K562 (cell line): ENCODE data around the gene CUTA. TPM values are rescaled to one million over a fixed set of nuclear protein-coding genes. Genes with fewer than 3 reads are reported as not detected.
A peak's percentile ranks its signal among the peaks of the same experiment; 100 is the strongest.

Experiments
- ATAC-seq: fragments of 200-7000 bp; cut with Tn5 transposase; 3 replicates; pipeline ENCODE4 v1.9.1; 2020; ENCODE audit warnings: moderate library complexity
- BruUV-seq: library from RNA; stranded (reverse); fragments of 400-500 nt; replicated peaks from 2 replicates; lab custom pipeline; 2021; lab: Mats Ljungman, UMichigan
- CTCF ChIA-PET: fragments of 300-600 bp; formaldehyde crosslinking; extraction: SDS; loops from one replicate; lab custom pipeline; 2021; ENCODE audit warnings: low intra/inter-chr PET ratio; lab: Yijun Ruan, JAX
- POLR2A ChIA-PET: fragments of 300-600, 350-650 bp; sonication (Branson Sonifier 250); formaldehyde crosslinking; extraction: SDS; loops from one replicate; lab custom pipeline; 2021; ENCODE audit warnings: antibody characterized with exemption, inconsistent platforms; lab: Yijun Ruan, JAX
- DNase-seq, 4 experiments: peaks; one replicate each; pipeline versions ENCODE4 v3.0.0 to v3.0.0-alpha.2; 2011 to 2018; ENCODE audit warnings: low spot score in 3 of 4, mixed read lengths in 3 of 4; ENCODE audit errors: extremely low read depth in 1 of 4
- FAIRE-seq: peaks from 2 replicates; lab custom pipeline; 2011; peaks lifted over from hg19 to GRCh38; lab: Jason Lieb, UNC
- H2AFZ ChIP-seq: 2 replicates; pipeline ENCODE4 v1.6.0; 2011; ENCODE audit warnings: low read depth, low read length, control low read depth, inconsistent platforms
- H3K27ac ChIP-seq: fragments of 200-600 bp; 3 replicates; pipeline ENCODE4 v1.8.0; 2011; ENCODE audit warnings: low read depth, mild to moderate bottlenecking, control low read depth, inconsistent platforms, low read length, moderate library complexity, mixed read lengths; ENCODE audit errors: extremely low read depth
- H3K27me3 ChIP-seq, 2 experiments: fragments of 300-600 bp in 1 of 2; 2 replicates in 1 of 2; 3 replicates in 1 of 2; pipeline versions ENCODE4 v1.6.0 to v1.8.0; 2011; ENCODE audit warnings: inconsistent platforms in 2 of 2, low read length in 2 of 2, mild to moderate bottlenecking in 1 of 2, mixed read lengths in 1 of 2, moderate library complexity in 1 of 2; ENCODE audit not compliant: control insufficient read depth in 2 of 2, insufficient read depth in 2 of 2
- H3K36me3 ChIP-seq: fragments of 300-600 bp; 3 replicates; pipeline ENCODE4 v1.8.0; 2011; ENCODE audit warnings: mild to moderate bottlenecking, low read length, inconsistent platforms; ENCODE audit not compliant: control insufficient read depth, insufficient read depth
- H3K4me1 ChIP-seq, 2 experiments: fragments of 200-600 bp in 1 of 2; replicated peaks in 1 of 2; 2 replicates in 1 of 2; 3 replicates in 1 of 2; pipeline versions ENCODE4 v1.5.1 to v1.8.0; 2011; ENCODE audit warnings: inconsistent platforms in 2 of 2, low read length in 2 of 2, mild to moderate bottlenecking in 1 of 2, mixed read lengths in 1 of 2, moderate library complexity in 1 of 2; ENCODE audit not compliant: control insufficient read depth in 2 of 2, insufficient read depth in 2 of 2
- H3K4me2 ChIP-seq: 2 replicates; pipeline ENCODE4 v1.6.1; 2011; ENCODE audit warnings: low read length, control low read depth, inconsistent platforms, mixed read lengths; ENCODE audit not compliant: insufficient read depth
- H3K4me3 ChIP-seq: fragments of 200-600 bp; sonication (generic), shearing (Covaris generic); 2 replicates; pipeline ENCODE4 v1.5.1; 2016; ENCODE audit warnings: control low read depth, inconsistent platforms
- H3K79me2 ChIP-seq: fragments of 200-600 bp; 3 replicates; pipeline ENCODE4 v1.8.0; 2011; ENCODE audit warnings: low read length, inconsistent platforms; ENCODE audit not compliant: control insufficient read depth, insufficient read depth
- H3K9ac ChIP-seq, 2 experiments: 2 replicates each; pipeline versions ENCODE4 v1.6.0 to v1.6.1; 2011; ENCODE audit warnings: low read depth in 2 of 2, low read length in 2 of 2, control low read depth in 1 of 2, inconsistent platforms in 1 of 2, mild to moderate bottlenecking in 1 of 2, mixed read lengths in 1 of 2; ENCODE audit not compliant: insufficient read depth in 1 of 2
- H3K9me1 ChIP-seq: one replicate; pipeline ENCODE4 v1.6.0; 2011; ENCODE audit warnings: inconsistent platforms, mild to moderate bottlenecking, low read length, moderate library complexity; ENCODE audit not compliant: control insufficient read depth, insufficient read depth
- H3K9me3 ChIP-seq: replicated peaks from 2 replicates; pipeline ENCODE4 v1.5.1; 2011; ENCODE audit warnings: low read depth, low read length, inconsistent platforms; ENCODE audit not compliant: control insufficient read depth, insufficient read depth
- H4K20me1 ChIP-seq: replicated peaks from 2 replicates; pipeline ENCODE4 v1.6.1; 2011; ENCODE audit warnings: low read length, inconsistent platforms, mixed read lengths; ENCODE audit not compliant: control insufficient read depth, insufficient read depth
- BDP1 ChIP-seq: IDR thresholded peaks from 3 replicates; pipeline ENCODE4 v1.6.1; 2011; ENCODE audit not compliant: insufficient read length, insufficient read depth
- CSDE1 ChIP-seq, 2 experiments: fragments of 450-650 bp; IDR thresholded peaks; 2 replicates each; pipeline ENCODE4 v1.6.1; 2016; ENCODE audit warnings: mild to moderate bottlenecking in 1 of 2
- FOXK2 ChIP-seq, 2 experiments: fragments of 450-650 bp; IDR thresholded peaks in 1 of 2; conservative IDR thresholded peaks in 1 of 2; 2 replicates each; pipeline ENCODE4 v1.6.1; 2016; ENCODE audit warnings: low read depth in 2 of 2, mild to moderate bottlenecking in 1 of 2
- HBP1 ChIP-seq: fragments of 450-650 bp; formaldehyde crosslinking; IDR thresholded peaks from 2 replicates; pipeline ENCODE4 v1.4.0; 2022; ENCODE audit warnings: missing genetic modification characterization
- HDAC1 ChIP-seq, 2 experiments: fragments of 450-650 bp; IDR thresholded peaks; 2 replicates each; pipeline ENCODE4 v1.6.1; 2016 to 2017; ENCODE audit warnings: inconsistent platforms in 1 of 2, mild to moderate bottlenecking in 1 of 2, moderate library complexity in 1 of 2
- HDAC2 ChIP-seq: fragments of 450-650 bp; IDR thresholded peaks from 2 replicates; pipeline ENCODE4 v1.6.1; 2016; ENCODE audit warnings: mild to moderate bottlenecking
- KDM1A ChIP-seq, 2 experiments: fragments of 450-650 bp; IDR thresholded peaks; 2 replicates each; pipeline ENCODE4 v1.6.1; 2016; ENCODE audit warnings: mild to moderate bottlenecking in 2 of 2
- KDM5B ChIP-seq: fragments of 200-600 bp; sonication (generic); IDR thresholded peaks from 2 replicates; pipeline ENCODE4 v1.6.1; 2012; ENCODE audit warnings: low read depth, mild to moderate bottlenecking, moderate library complexity, low read length, control low read depth, inconsistent platforms; ENCODE audit not compliant: insufficient replicate concordance
- LEF1 ChIP-seq: fragments of 450-650 bp; IDR thresholded peaks from 2 replicates; pipeline ENCODE4 v1.6.1; 2016; ENCODE audit warnings: mild to moderate bottlenecking
- MEIS2 ChIP-seq: fragments of 450-650 bp; IDR thresholded peaks from 2 replicates; pipeline ENCODE4 v1.6.1; 2014; ENCODE audit warnings: mild to moderate bottlenecking; ENCODE audit not compliant: partially characterized antibody
- PBX2 ChIP-seq, 2 experiments: IDR thresholded peaks in 1 of 2; conservative IDR thresholded peaks in 1 of 2; 2 replicates each; pipeline ENCODE4 v1.6.1; 2016; ENCODE audit warnings: low read depth in 2 of 2, mild to moderate bottlenecking in 1 of 2, missing compliant biosample characterization in 1 of 2, missing genetic modification characterization in 1 of 2, moderate library complexity in 1 of 2
- PKNOX1 ChIP-seq: fragments of 450-650 bp; IDR thresholded peaks from 2 replicates; pipeline ENCODE4 v1.6.1; 2016
- RBM25 ChIP-seq: fragments of 200-400 bp; formaldehyde crosslinking; IDR thresholded peaks from 2 replicates; pipeline ENCODE4 v1.6.1; 2018; ENCODE audit warnings: low read length, low read depth, moderate library complexity; ENCODE audit not compliant: severe bottlenecking
- RFX5 ChIP-seq: IDR thresholded peaks from 2 replicates; pipeline ENCODE4 v1.6.1; 2011; ENCODE audit warnings: low read depth, mild to moderate bottlenecking, improper control_type of control experiment, low read length
- SMARCA4 ChIP-seq: fragments of 450-650 bp; IDR thresholded peaks from 2 replicates; pipeline ENCODE4 v1.6.1; 2016
- WGBS: fragments of 100-300 bp; shearing (Covaris generic); methylation state at CpG from one replicate; pipeline ENCODE4 v1.1.6; 2016; ENCODE audit warnings: low coverage, mixed read lengths; ENCODE audit not compliant: insufficient coverage; ENCODE audit errors: missing lambda C conversion rate; 5-methylcytosine and 5-hydroxymethylcytosine counted together
- in situ Hi-C: fragments of 300-500 bp; cut with MboI; formaldehyde crosslinking; loops from 4 replicates; pipeline ENCODE4 v1.15.0; 2018; ENCODE audit warnings: inconsistent platforms, mixed read lengths
- intact Hi-C: fragments of 100-400 bp; cut with micrococcal nuclease; formaldehyde crosslinking; loops from 2 replicates; pipeline ENCODE4 v1.14.2; 2022
- polyA plus RNA-seq, 8 experiments: library from polyadenylated mRNA; depleted of rRNA in 4 of 8; stranded (reverse) in 5 of 8; unstranded in 3 of 8; fragments of >200 nt; fragmentation: Nextera tagmentation in 2 of 8; fragmentation: Illumina TruSeq in 1 of 8; extraction: Ambion mirVana in 2 of 8; extraction: Trizol in 1 of 8; gene quantifications; 2 replicates each; pipeline versions ENCODE4 v1.2.1 to v1.2.3, GENCODE V29; 2011 to 2014; ENCODE audit warnings: inconsistent platforms in 1 of 8, missing spikeins in 1 of 8
- total RNA-seq, 7 experiments: library from RNA; depleted of rRNA in 6 of 7; stranded (reverse); fragments of >200 nt in 6 of 7; fragmentation: Illumina TruSeq in 2 of 7; extraction: Trizol in 2 of 7; gene quantifications; 2 replicates each; pipeline versions ENCODE4 v1.2.1 to v1.2.3, GENCODE V29; 2011 to 2021; ENCODE audit warnings: low replicate concordance in 1 of 7
- TF ChIP-seq, protein P1 (sequence below): fragments of 250-450 bp; sonication (Bioruptor Pico); IDR thresholded peaks from 2 replicates; pipeline ENCODE4 v1.4.0; 2020; ENCODE audit warnings: mild to moderate bottlenecking, moderate library complexity

Gene CUTA
- total and polyA plus RNA-seq, 9 of the 15 experiments (the other 6 are each of a cell fraction or from before 2014, with no cell fraction given) = 166 to 682 (median 310) TPM

DNA sequence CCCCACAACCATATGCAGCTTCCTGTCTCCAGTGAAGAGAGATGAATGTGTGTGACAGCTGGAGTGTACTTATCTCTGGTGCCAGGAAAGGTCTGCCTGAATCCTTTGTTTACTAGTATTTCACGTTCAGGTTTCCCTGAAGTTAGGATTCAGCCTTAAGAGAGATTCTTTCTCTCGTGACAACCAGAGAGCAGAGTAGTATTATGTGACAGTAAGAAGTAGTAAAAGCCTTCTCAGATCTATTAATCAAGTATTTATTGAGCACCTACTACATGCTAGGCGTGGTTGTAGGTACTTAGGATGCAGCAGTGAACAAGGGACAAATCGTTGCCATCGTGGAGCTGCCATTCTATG is 25.3 kb downstream of the CUTA start:
- intact Hi-C loops = loop anchor here (5.0 kb wide), 2 partner anchors 45 to 95 kb away; partner anchors contain the start of gene RGL2
- ChIA-PET POLR2A (interaction anchor here (0.9 to 1.3 kb wide), 3 partner anchors 8 to 27 kb away, joined by 3 to 4 read pairs (median 3); no protein-coding TSS in a partner anchor), CTCF (no interaction called here)
- peak overlapping the region; percentile 92; a peak in 3 of 4 replicates for H3K9ac ChIP-seq
- peaks cover 33% of the 10 kb centered on the region; the same call in 2 of the 3 replicates for H3K36me3 ChIP-seq
- peak in 2 of 4 experiments; percentile 44 to 58 for DNase-seq
- peak overlapping the region; percentile 89 for H3K27ac ChIP-seq
- no peaks in the 10 kb centered on the region for H3K27me3 ChIP-seq
- peak; percentile 9 for ATAC-seq
- H3K4me1 ChIP-seq = peaks cover 19 to 22% of the 10 kb centered on the region in 2 experiments
- 0 out of 2 replicates have a peak, but pooled peaks cover 3% of the 10 kb centered on the region for H4K20me1 ChIP-seq
- no peaks in the 10 kb centered on the region for H3K9me1 ChIP-seq
- H3K9me3 ChIP-seq = no peaks in the 10 kb centered on the region
- H2AFZ ChIP-seq = no peak overlapping the region
- no peak for FAIRE-seq
- in situ Hi-C loops = no loop called here
- H3K79me2 ChIP-seq = peaks cover 57% of the 10 kb centered on the region
- 3% methylated on average over 5 of the region's 5 CpGs for WGBS
- H3K4me2 ChIP-seq = peak overlapping the region; percentile 93
- peak overlapping the region; percentile 74 for H3K4me3 ChIP-seq
- no TSS peak for BruUV-seq
- TF ChIP-seq CSDE1 (IDR thresholded peaks at IDR 0.05) = peak in 1 of 2 experiments; percentile 55; a peak in 1 of 4 replicates
- TF ChIP-seq RBM25 = peak; percentile 64
- peak; percentile 71 for TF ChIP-seq PKNOX1
- 0 out of 2 replicates have a peak, but pooled peaks have one; percentile 54 for TF ChIP-seq HDAC2
- TF ChIP-seq, protein P1, sequence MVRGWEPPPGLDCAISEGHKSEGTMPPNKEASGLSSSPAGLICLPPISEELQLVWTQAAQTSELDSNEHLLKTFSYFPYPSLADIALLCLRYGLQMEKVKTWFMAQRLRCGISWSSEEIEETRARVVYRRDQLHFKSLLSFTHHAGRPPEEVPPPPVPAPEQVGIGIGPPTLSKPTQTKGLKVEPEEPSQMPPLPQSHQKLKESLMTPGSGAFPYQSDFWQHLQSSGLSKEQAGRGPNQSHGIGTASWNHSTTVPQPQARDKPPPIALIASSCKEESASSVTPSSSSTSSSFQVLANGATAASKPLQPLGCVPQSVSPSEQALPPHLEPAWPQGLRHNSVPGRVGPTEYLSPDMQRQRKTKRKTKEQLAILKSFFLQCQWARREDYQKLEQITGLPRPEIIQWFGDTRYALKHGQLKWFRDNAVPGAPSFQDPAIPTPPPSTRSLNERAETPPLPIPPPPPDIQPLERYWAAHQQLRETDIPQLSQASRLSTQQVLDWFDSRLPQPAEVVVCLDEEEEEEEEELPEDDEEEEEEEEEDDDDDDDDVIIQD = no peak
- no peak for TF ChIP-seq HBP1 (CRISPR knock-in tag)
- peak; percentile 78 to 85; a peak in 3 of 4 replicates for TF ChIP-seq FOXK2 (conservative IDR thresholded peaks at IDR 0.05 in 1 of 2, IDR thresholded peaks at IDR 0.05 in 1 of 2; ENCODE audit: low read depth in 2 of 2)
- TF ChIP-seq KDM5B = no peak
- TF ChIP-seq BDP1 = no peak
- TF ChIP-seq LEF1 = 0 out of 2 replicates have a peak, but pooled peaks have one; percentile 33
- no peak for TF ChIP-seq RFX5
- peak; percentile 36; the same call in 1 of the 2 replicates for TF ChIP-seq SMARCA4
- TF ChIP-seq PBX2 (CRISPR knock-in tag; IDR thresholded peaks at IDR 0.05; ENCODE audit: low read depth) = no peak
- TF ChIP-seq PBX2 (tag; conservative IDR thresholded peaks at IDR 0.05; ENCODE audit: low read depth) = peak; percentile 70
- TF ChIP-seq KDM1A (IDR thresholded peaks at IDR 0.05) = peak in 1 of 2 experiments; percentile 70; a peak in 2 of 4 replicates
- peak; percentile 78 for TF ChIP-seq MEIS2
- TF ChIP-seq HDAC1 (IDR thresholded peaks at IDR 0.05) = peak in 1 of 2 experiments; percentile 72; a peak in 1 of 4 replicates
